Neural progenitor cell (in vitro differentiated cells): Measurements from ENCODE around the gene NXN. TPM values are rescaled to one million over a fixed set of nuclear protein-coding genes. Genes with fewer than 3 reads are reported as not detected.
A peak's percentile ranks its signal among the peaks of the same experiment; 100 is the strongest.

Experiments
- DNase-seq: peaks from one replicate; pipeline ENCODE4 v3.0.0-alpha.2; 2016; ENCODE audit warnings: low spot score
- H2AFZ ChIP-seq: fragments of 200-600 bp; sonication (generic); replicated peaks from 2 replicates; pipeline ENCODE4 v1.6.1; 2016; ENCODE audit warnings: antibody characterized with exemption
- H3F3A ChIP-seq: fragments of 200-600 bp; sonication (generic); 2 replicates; pipeline ENCODE4 v1.6.1; 2016; ENCODE audit warnings: antibody characterized with exemption, low read depth
- H3K27ac ChIP-seq: fragments of 200-600 bp; sonication (generic); 2 replicates; pipeline ENCODE4 v1.5.1; 2016; ENCODE audit warnings: mild to moderate bottlenecking
- H3K27me3 ChIP-seq: fragments of 200-600 bp; sonication (generic); 2 replicates; pipeline ENCODE4 v1.6.1; 2016; ENCODE audit warnings: mild to moderate bottlenecking, moderate library complexity
- H3K36me3 ChIP-seq: fragments of 200-600 bp; sonication (generic); 2 replicates; pipeline ENCODE4 v1.5.1; 2016
- H3K4me1 ChIP-seq: fragments of 200-600 bp; sonication (generic); 2 replicates; pipeline ENCODE4 v1.6.1; 2016; ENCODE audit warnings: mixed run types
- H3K4me2 ChIP-seq: fragments of 200-600 bp; sonication (generic); 2 replicates; pipeline ENCODE4 v1.6.1; 2016
- H3K4me3 ChIP-seq: fragments of 200-600 bp; sonication (generic); 2 replicates; pipeline ENCODE4 v1.5.1; 2016
- H3K79me2 ChIP-seq: fragments of 200-600 bp; sonication (generic); 2 replicates; pipeline ENCODE4 v1.6.1; 2016; ENCODE audit warnings: low read depth
- H3K9ac ChIP-seq: fragments of 200-600 bp; sonication (generic); 2 replicates; pipeline ENCODE4 v1.6.1; 2016
- H3K9me3 ChIP-seq: fragments of 200-600 bp; sonication (generic); 2 replicates; pipeline ENCODE4 v1.5.1; 2016; ENCODE audit warnings: low read depth
- H4K20me1 ChIP-seq: fragments of 200-600 bp; sonication (generic); 2 replicates; pipeline ENCODE4 v1.6.1; 2016; ENCODE audit warnings: low read depth
- H3K27ac Mint-ChIP-seq: 3 replicates; pipeline ENCODE4 v1.8.0; 2021; ENCODE audit warnings: mixed read lengths
- H3K27me3 Mint-ChIP-seq: 2 replicates; pipeline ENCODE4 v1.8.0; 2022; ENCODE audit warnings: low read depth, mild to moderate bottlenecking, inconsistent platforms, moderate library complexity, mixed read lengths; ENCODE audit not compliant: insufficient read depth
- H3K36me3 Mint-ChIP-seq: 3 replicates; pipeline ENCODE4 v1.8.0; 2021; ENCODE audit warnings: mixed read lengths
- H3K4me1 Mint-ChIP-seq: 3 replicates; pipeline ENCODE4 v1.8.0; 2021; ENCODE audit warnings: mixed read lengths
- H3K4me3 Mint-ChIP-seq: 3 replicates; pipeline ENCODE4 v1.8.0; 2021; ENCODE audit warnings: mild to moderate bottlenecking, moderate library complexity, mixed read lengths
- H3K9me3 Mint-ChIP-seq: 3 replicates; pipeline ENCODE4 v1.8.0; 2020; ENCODE audit warnings: mixed read lengths
- EZH2 ChIP-seq: fragments of 200-600 bp; sonication (generic); IDR thresholded peaks from 2 replicates; pipeline ENCODE4 v1.6.1; 2017; ENCODE audit warnings: antibody characterized with exemption, mild to moderate bottlenecking, moderate library complexity
- EZH2phosphoT487 ChIP-seq: fragments of 200-600 bp; sonication (generic); IDR thresholded peaks from 2 replicates; pipeline ENCODE4 v1.6.1; 2017; ENCODE audit warnings: antibody characterized with exemption
- total RNA-seq: library from RNA; depleted of rRNA; stranded (reverse); fragments of >200 nt; gene quantifications from 2 replicates; pipeline ENCODE4 v1.2.3, GENCODE V29; 2015; ENCODE audit warnings: low replicate concordance
- TF ChIP-seq, protein P1 (sequence below): fragments of 200-600 bp; sonication (generic); IDR thresholded peaks from 2 replicates; pipeline ENCODE4 v1.5.1; 2017; ENCODE audit warnings: antibody characterized with exemption, mild to moderate bottlenecking

Gene NXN
- total RNA-seq, 1 donor from 2014 or later, result 35.9 TPM

GRCh38 chr17:951325-952132 lies 28.0 kb downstream of the NXN start:
- H3K4me1 Mint-ChIP-seq, result peaks cover 47% of the 10 kb centered on the region
- Histone ChIP-seq H3K4me1 (peaks cover 17% of the 10 kb centered on the region), H3K4me3 (peak overlapping the region; percentile 34), H3K4me2 (peak overlapping the region; percentile 78), H4K20me1 (peaks cover 46% of the 10 kb centered on the region), H3K79me2 (peaks cover 46% of the 10 kb centered on the region), H3K9ac (no peak overlapping the region), H3K9me3 (no peaks in the 10 kb centered on the region), H2AFZ (no peak overlapping the region), H3K27me3 (no peaks in the 10 kb centered on the region), H3K27ac (peak overlapping the region; percentile 30), H3K36me3 (no peaks in the 10 kb centered on the region), H3F3A (peaks cover 46% of the 10 kb centered on the region)
- peak; percentile 77 for DNase-seq
- peaks cover 4% of the 10 kb centered on the region for H3K9me3 Mint-ChIP-seq
- H3K4me3 Mint-ChIP-seq, result peak overlapping the region; percentile 78
- peak overlapping the region; percentile 99 for H3K27ac Mint-ChIP-seq
- peaks cover 17% of the 10 kb centered on the region for H3K27me3 Mint-ChIP-seq
- TF ChIP-seq EZH2phosphoT487 (no peak), EZH2 (no peak)
- TF ChIP-seq, protein P1, sequence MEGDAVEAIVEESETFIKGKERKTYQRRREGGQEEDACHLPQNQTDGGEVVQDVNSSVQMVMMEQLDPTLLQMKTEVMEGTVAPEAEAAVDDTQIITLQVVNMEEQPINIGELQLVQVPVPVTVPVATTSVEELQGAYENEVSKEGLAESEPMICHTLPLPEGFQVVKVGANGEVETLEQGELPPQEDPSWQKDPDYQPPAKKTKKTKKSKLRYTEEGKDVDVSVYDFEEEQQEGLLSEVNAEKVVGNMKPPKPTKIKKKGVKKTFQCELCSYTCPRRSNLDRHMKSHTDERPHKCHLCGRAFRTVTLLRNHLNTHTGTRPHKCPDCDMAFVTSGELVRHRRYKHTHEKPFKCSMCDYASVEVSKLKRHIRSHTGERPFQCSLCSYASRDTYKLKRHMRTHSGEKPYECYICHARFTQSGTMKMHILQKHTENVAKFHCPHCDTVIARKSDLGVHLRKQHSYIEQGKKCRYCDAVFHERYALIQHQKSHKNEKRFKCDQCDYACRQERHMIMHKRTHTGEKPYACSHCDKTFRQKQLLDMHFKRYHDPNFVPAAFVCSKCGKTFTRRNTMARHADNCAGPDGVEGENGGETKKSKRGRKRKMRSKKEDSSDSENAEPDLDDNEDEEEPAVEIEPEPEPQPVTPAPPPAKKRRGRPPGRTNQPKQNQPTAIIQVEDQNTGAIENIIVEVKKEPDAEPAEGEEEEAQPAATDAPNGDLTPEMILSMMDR, result no peak
- peaks cover 25% of the 10 kb centered on the region for H3K36me3 Mint-ChIP-seq

GRCh38 chr17:949623-950303 lies 29.8 kb downstream of the NXN start:
- Histone ChIP-seq H4K20me1 (peaks cover 45% of the 10 kb centered on the region), H3K9me3 (no peaks in the 10 kb centered on the region), H3K9ac (no peak overlapping the region), H2AFZ (no peak overlapping the region), H3K79me2 (peaks cover 45% of the 10 kb centered on the region), H3F3A (peaks cover 44% of the 10 kb centered on the region), H3K27me3 (no peaks in the 10 kb centered on the region), H3K4me1 (peaks cover 17% of the 10 kb centered on the region), H3K36me3 (no peaks in the 10 kb centered on the region), H3K4me3 (peak overlapping the region; percentile 26), H3K27ac (peak overlapping the region; percentile 13), H3K4me2 (peak overlapping the region; percentile 78)
- peaks cover 4% of the 10 kb centered on the region for H3K9me3 Mint-ChIP-seq
- DNase-seq, result peak; percentile 86
- H3K27ac Mint-ChIP-seq, result peak overlapping the region; percentile 99
- H3K4me3 Mint-ChIP-seq, result peak overlapping the region; percentile 71
- peaks cover 24% of the 10 kb centered on the region for H3K36me3 Mint-ChIP-seq
- peaks cover 47% of the 10 kb centered on the region for H3K4me1 Mint-ChIP-seq
- TF ChIP-seq EZH2 (no peak), EZH2phosphoT487 (no peak)
- TF ChIP-seq, protein P1, result no peak
- peaks cover 17% of the 10 kb centered on the region for H3K27me3 Mint-ChIP-seq

DNA sequence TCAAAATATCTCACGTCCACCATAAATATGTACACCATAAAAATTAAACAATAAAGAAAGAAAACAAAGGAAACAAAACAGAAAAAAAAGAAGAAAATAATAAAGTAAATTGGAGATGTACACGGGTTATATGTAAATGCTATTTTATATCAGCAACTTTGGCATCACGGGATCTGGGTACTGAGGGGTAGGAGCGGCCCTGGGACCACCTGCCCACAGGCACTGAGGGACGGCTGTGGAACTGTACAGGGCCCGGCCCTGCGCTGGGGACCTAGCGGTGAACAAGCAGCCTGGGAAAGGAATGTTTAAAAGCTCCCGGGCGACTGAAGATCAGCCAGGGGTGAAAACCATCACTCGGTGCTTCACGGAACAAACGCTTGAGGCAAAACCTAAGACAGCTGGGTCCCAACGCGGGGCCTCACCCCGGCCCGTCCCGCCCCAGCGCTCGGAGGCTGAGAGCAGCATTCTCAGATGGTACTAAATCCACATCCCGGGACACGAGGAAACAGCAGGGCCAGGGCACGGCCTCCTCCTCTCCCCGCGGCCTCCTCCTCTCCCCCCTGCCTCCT lies 31.2 kb downstream of the NXN start:
- H3K36me3 Mint-ChIP-seq, result peaks cover 23% of the 10 kb centered on the region
- Histone ChIP-seq H4K20me1 (peaks cover 38% of the 10 kb centered on the region), H3K79me2 (peaks cover 43% of the 10 kb centered on the region), H3K9ac (no peak overlapping the region), H3K36me3 (no peaks in the 10 kb centered on the region), H3K27me3 (no peaks in the 10 kb centered on the region), H3K4me3 (no peak overlapping the region), H3K4me1 (peaks cover 17% of the 10 kb centered on the region), H2AFZ (no peak overlapping the region), H3K9me3 (no peaks in the 10 kb centered on the region), H3F3A (peaks cover 35% of the 10 kb centered on the region), H3K4me2 (no peak overlapping the region), H3K27ac (peak overlapping the region; percentile 13)
- H3K27me3 Mint-ChIP-seq, result peaks cover 12% of the 10 kb centered on the region
- DNase-seq, result peak; percentile 73
- H3K4me3 Mint-ChIP-seq, result peak overlapping the region; percentile 73
- H3K9me3 Mint-ChIP-seq, result peaks cover 4% of the 10 kb centered on the region
- H3K27ac Mint-ChIP-seq, result peak overlapping the region; percentile 93
- TF ChIP-seq EZH2 (no peak), EZH2phosphoT487 (no peak)
- TF ChIP-seq, protein P1, result no peak
- H3K4me1 Mint-ChIP-seq, result peaks cover 48% of the 10 kb centered on the region
